CD8-positive, alpha-beta memory T cell (primary cell): ENCODE data around the gene XRCC2. TPM values are rescaled to one million over a fixed set of nuclear protein-coding genes. Genes with fewer than 3 reads are reported as not detected.
A peak's percentile ranks its signal among the peaks of the same experiment; 100 is the strongest.
"Not testable (repeated sequence)": the region's sequence is repeated elsewhere in the genome, so short reads cannot be mapped to it uniquely, and the experiment has no call there.

Source experiments
- CTCF ChIA-PET: fragments of 350-600 bp; sonication (Branson Sonifier 250); formaldehyde crosslinking; loops from one replicate; lab custom pipeline; 2021; ENCODE audit warnings: antibody characterized with exemption; lab: Charles Lee
- POLR2A ChIA-PET: fragments of 350-600 bp; sonication (Branson Sonifier 250); formaldehyde crosslinking; loops from one replicate; lab custom pipeline; 2021; ENCODE audit warnings: antibody characterized with exemption; lab: Charles Lee
- DNase-seq, 5 donors: peaks; one replicate each; pipeline versions ENCODE4 v3.0.0 to v3.0.0-alpha.2; 2020 to 2022; ENCODE audit warnings: mixed read lengths in 1 of 5
- H3K27ac ChIP-seq: one replicate; pipeline ENCODE4 v1.7.0; 2013; ENCODE audit warnings: low read depth, mild to moderate bottlenecking, low read length, moderate library complexity
- H3K27me3 ChIP-seq: 2 replicates; pipeline ENCODE4 v1.7.0; 2013; ENCODE audit warnings: low read length, mild to moderate bottlenecking; ENCODE audit not compliant: insufficient read depth, poor library complexity, severe bottlenecking
- H3K36me3 ChIP-seq: 2 replicates; pipeline ENCODE4 v1.7.0; 2013; ENCODE audit warnings: mild to moderate bottlenecking, low read length, moderate library complexity; ENCODE audit not compliant: insufficient read depth
- H3K4me1 ChIP-seq: 2 replicates; pipeline ENCODE4 v1.7.0; 2013; ENCODE audit warnings: mild to moderate bottlenecking, low read length, moderate library complexity; ENCODE audit not compliant: insufficient read depth
- H3K4me3 ChIP-seq: 2 replicates; pipeline ENCODE4 v1.7.0; 2013; ENCODE audit warnings: mild to moderate bottlenecking, low read length
- H3K9me3 ChIP-seq: 2 replicates; pipeline ENCODE4 v1.7.0; 2013; ENCODE audit warnings: mild to moderate bottlenecking, low read length
- H3K27ac Mint-ChIP-seq, 8 donors: one replicate each; pipeline ENCODE4 v1.8.0; 2020 to 2021; ENCODE audit warnings: mixed read lengths in 8 of 8, mild to moderate bottlenecking in 6 of 8, inconsistent platforms in 3 of 8, moderate library complexity in 3 of 8
- H3K27me3 Mint-ChIP-seq, 2 donors: one replicate each; pipeline ENCODE4 v1.8.0; 2020 to 2021; ENCODE audit warnings: mixed read lengths in 2 of 2, mild to moderate bottlenecking in 1 of 2, moderate library complexity in 1 of 2
- H3K36me3 Mint-ChIP-seq, 3 donors: one replicate each; pipeline ENCODE4 v1.8.0; 2020 to 2021; ENCODE audit warnings: mixed read lengths in 3 of 3, inconsistent platforms in 1 of 3, mild to moderate bottlenecking in 1 of 3
- H3K4me1 Mint-ChIP-seq, 3 donors: one replicate each; pipeline ENCODE4 v1.8.0; 2020 to 2021; ENCODE audit warnings: mixed read lengths in 3 of 3, inconsistent platforms in 1 of 3, mild to moderate bottlenecking in 1 of 3
- H3K4me3 Mint-ChIP-seq, 7 donors: one replicate each; pipeline ENCODE4 v1.8.0; 2020 to 2021; ENCODE audit warnings: mixed read lengths in 7 of 7, mild to moderate bottlenecking in 6 of 7, moderate library complexity in 4 of 7, inconsistent platforms in 2 of 7
- H3K9me3 Mint-ChIP-seq, 5 donors: one replicate each; pipeline ENCODE4 v1.8.0; 2020 to 2022; ENCODE audit warnings: mixed read lengths in 5 of 5, mild to moderate bottlenecking in 3 of 5, moderate library complexity in 2 of 5, inconsistent platforms in 1 of 5
- polyA plus RNA-seq: library from polyadenylated mRNA; unstranded; fragments of 300-500 nt; fragmentation: Illumina TruSeq; gene quantifications from one replicate; pipeline ENCODE4 v1.2.3, GENCODE V29; 2021
- total RNA-seq, 2 experiments: library from RNA; stranded (reverse); gene quantifications; one replicate each; pipeline ENCODE4 v1.2.3, GENCODE V29; 2021

Gene XRCC2
- 10 to 100 TPM; 14.8 to 15.8 TPM for total RNA-seq
- 0.26 TPM for polyA plus RNA-seq

GRCh38 chr7:152675759-152676636 is at the start of gene XRCC2:
Gene XRCC2, minus strand, starts transcription at chr7:152676141. Its CDS starts 62 bp downstream, at chr7:152676079.
- peaks cover 11 to 14% (median 12%) of the 10 kb centered on the region in 3 donors for H3K4me1 Mint-ChIP-seq
- no peaks in the 10 kb centered on the region for H3K36me3 ChIP-seq
- no peaks in the 10 kb centered on the region for H3K9me3 Mint-ChIP-seq
- H3K27ac ChIP-seq = peak within 1 kb of the TSS; percentile 90
- H3K4me3 Mint-ChIP-seq = peak within 1 kb of the TSS; percentile 86 to 98 (median 95)
- peaks cover 0 to 1% (median 0%) of the 10 kb centered on the region in 3 donors for H3K36me3 Mint-ChIP-seq
- peak within 1 kb of the TSS; percentile 82 for H3K4me3 ChIP-seq
- H3K27ac Mint-ChIP-seq = peak within 1 kb of the TSS; percentile 15 to 97 (median 95)
- H3K27me3 ChIP-seq = no peaks in the 10 kb centered on the region
- peak; percentile 91 to 97 (median 95) for DNase-seq
- H3K9me3 ChIP-seq = no peaks in the 10 kb centered on the region
- no peaks in the 10 kb centered on the region for H3K27me3 Mint-ChIP-seq
- peaks cover 8% of the 10 kb centered on the region for H3K4me1 ChIP-seq
- CTCF ChIA-PET = interaction anchor here (0.7 kb wide), 1 partner anchor 10 kb away, joined by 3 read pairs; no protein-coding TSS in a partner anchor
- POLR2A ChIA-PET = interaction anchor here (0.6 to 0.7 kb wide), 2 partner anchors 84 to 647 kb away, joined by 4 read pairs; no protein-coding TSS in a partner anchor

- Histone ChIP-seq H3K9me3 (no peaks in the 10 kb centered on the region), H3K27me3 (no peaks in the 10 kb centered on the region), H3K36me3 (no peaks in the 10 kb centered on the region), H3K4me1 (no peaks in the 10 kb centered on the region), H3K4me3 (no peak overlapping the region), H3K27ac (no peak overlapping the region)
- Mint-ChIP-seq H3K4me1 (no peaks in the 10 kb centered on the region), H3K9me3 (no peaks in the 10 kb centered on the region), H3K27me3 (peaks cover 2 to 18% of the 10 kb centered on the region in 2 donors), H3K4me3 (no peak overlapping the region), H3K27ac (no peak overlapping the region), H3K36me3 (no peaks in the 10 kb centered on the region)
- POLR2A ChIA-PET = no interaction called here
- CTCF ChIA-PET = no interaction called here
- no peak for DNase-seq
Measured at GRCh38 chr7:152723364-152723763, 47.4 kb upstream of the XRCC2 start.

GRCh38 chr7:152712412-152713042 is 36.6 kb upstream of the XRCC2 start:
- H3K4me1 Mint-ChIP-seq, H3K36me3 ChIP-seq, H3K27ac ChIP-seq, H3K36me3 Mint-ChIP-seq, CTCF ChIA-PET, POLR2A ChIA-PET, H3K9me3 Mint-ChIP-seq, H3K9me3 ChIP-seq, H3K4me3 ChIP-seq, H3K27ac Mint-ChIP-seq, H3K4me1 ChIP-seq, H3K27me3 Mint-ChIP-seq, H3K27me3 ChIP-seq, H3K4me3 Mint-ChIP-seq, DNase-seq: not testable (repeated sequence)

GRCh38 chr7:152711444-152711944 is 35.6 kb upstream of the XRCC2 start:
- H3K27me3 ChIP-seq = no peaks in the 10 kb centered on the region
- Mint-ChIP-seq H3K27me3 (peaks cover 2 to 9% of the 10 kb centered on the region in 2 donors), H3K9me3 (no peaks in the 10 kb centered on the region), H3K27ac (peak overlapping the region in 1 of 8 donors; percentile 24), H3K4me1 (peaks cover 3 to 4% (median 4%) of the 10 kb centered on the region in 3 donors), H3K36me3 (no peaks in the 10 kb centered on the region), H3K4me3 (no peak overlapping the region)
- DNase-seq = no peak
- ChIA-PET CTCF (no interaction called here), POLR2A (no interaction called here)
- H3K4me3 ChIP-seq = no peak overlapping the region
- H3K9me3 ChIP-seq = no peaks in the 10 kb centered on the region
- no peak overlapping the region for H3K27ac ChIP-seq
- H3K36me3 ChIP-seq = no peaks in the 10 kb centered on the region
- no peaks in the 10 kb centered on the region for H3K4me1 ChIP-seq

- H3K4me1 ChIP-seq = no peaks in the 10 kb centered on the region
- H3K9me3 Mint-ChIP-seq = peaks cover 4 to 6% (median 5%) of the 10 kb centered on the region in 5 donors
- H3K4me3 Mint-ChIP-seq = no peak overlapping the region
- DNase-seq = no peak
- H3K27ac Mint-ChIP-seq = no peak overlapping the region
- ChIA-PET POLR2A (no interaction called here), CTCF (no interaction called here)
- no peaks in the 10 kb centered on the region for H3K27me3 ChIP-seq
- no peaks in the 10 kb centered on the region for H3K36me3 ChIP-seq
- no peak overlapping the region for H3K27ac ChIP-seq
- no peaks in the 10 kb centered on the region for H3K36me3 Mint-ChIP-seq
- peaks cover 3 to 4% (median 4%) of the 10 kb centered on the region in 3 donors for H3K4me1 Mint-ChIP-seq
- H3K4me3 ChIP-seq = no peak overlapping the region
- peaks cover 2 to 9% of the 10 kb centered on the region in 2 donors for H3K27me3 Mint-ChIP-seq
- H3K9me3 ChIP-seq = peaks cover 1% of the 10 kb centered on the region
Measured at GRCh38 chr7:152710153-152710442, 34.2 kb upstream of the XRCC2 start.

- Mint-ChIP-seq H3K4me1 (peaks cover 3 to 4% (median 4%) of the 10 kb centered on the region in 3 donors), H3K4me3 (no peak overlapping the region), H3K27ac (no peak overlapping the region), H3K27me3 (peaks cover 2 to 9% of the 10 kb centered on the region in 2 donors), H3K36me3 (peaks cover 0 to 2% (median 0%) of the 10 kb centered on the region in 3 donors), H3K9me3 (peaks cover 10 to 12% (median 11%) of the 10 kb centered on the region in 5 donors)
- Histone ChIP-seq H3K9me3 (peaks cover 7% of the 10 kb centered on the region), H3K4me1 (no peaks in the 10 kb centered on the region), H3K27ac (no peak overlapping the region), H3K27me3 (no peaks in the 10 kb centered on the region), H3K36me3 (no peaks in the 10 kb centered on the region), H3K4me3 (no peak overlapping the region)
- POLR2A ChIA-PET = no interaction called here
- no peak for DNase-seq
- CTCF ChIA-PET = no interaction called here
Measured at GRCh38 chr7:152709287-152710152, 33.6 kb upstream of the XRCC2 start.

- peaks cover under 1 to 2% of the 10 kb centered on the region in 2 donors for H3K27me3 Mint-ChIP-seq
- H3K4me3 Mint-ChIP-seq = no peak overlapping the region
- Histone ChIP-seq H3K4me1 (no peaks in the 10 kb centered on the region), H3K27ac (no peak overlapping the region), H3K4me3 (no peak overlapping the region), H3K9me3 (peaks cover 7% of the 10 kb centered on the region), H3K27me3 (no peaks in the 10 kb centered on the region), H3K36me3 (no peaks in the 10 kb centered on the region)
- ChIA-PET CTCF (interaction anchor here (0.6 kb wide), 1 partner anchor 231 kb away, joined by 4 read pairs; no protein-coding TSS in a partner anchor), POLR2A (no interaction called here)
- peaks cover 0 to 2% (median 0%) of the 10 kb centered on the region in 3 donors for H3K4me1 Mint-ChIP-seq
- no peak for DNase-seq
- H3K9me3 Mint-ChIP-seq = peaks cover 13 to 17% (median 14%) of the 10 kb centered on the region in 5 donors
- H3K27ac Mint-ChIP-seq = no peak overlapping the region
- H3K36me3 Mint-ChIP-seq = peaks cover 0 to 4% (median 0%) of the 10 kb centered on the region in 3 donors
Measured at GRCh38 chr7:152704796-152705384, 28.9 kb upstream of the XRCC2 start.
